MCF 10A (cell line): ENCODE results near the gene NT5C. TPM values are rescaled to one million over a fixed set of nuclear protein-coding genes. Genes with fewer than 3 reads are reported as not detected.

Experiments used
- BruUV-seq: library from RNA; stranded (reverse); fragments of 400-500 nt; replicated peaks from 2 replicates; lab custom pipeline; 2021; lab: Mats Ljungman, UMichigan
- CTCF ChIA-PET: fragments of 300-600 bp; sonication (Branson Sonifier 250); formaldehyde crosslinking; extraction: SDS; loops from one replicate; lab custom pipeline; 2021; ENCODE audit warnings: antibody characterized with exemption, inconsistent platforms; lab: Yijun Ruan, JAX
- POLR2A ChIA-PET: fragments of 300-600, 350-650 bp; sonication (Branson Sonifier 250); formaldehyde crosslinking; extraction: SDS; loops from one replicate; lab custom pipeline; 2020; ENCODE audit warnings: antibody characterized with exemption, inconsistent platforms; lab: Yijun Ruan, JAX
- DNase-seq: peaks from one replicate; pipeline ENCODE4 v3.0.0-alpha.2; 2018; ENCODE audit not compliant: unreplicated experiment
- H3K27ac Mint-ChIP-seq: one replicate; pipeline ENCODE4 v1.8.0; 2022; ENCODE audit warnings: mild to moderate bottlenecking, low read depth, mixed read lengths; ENCODE audit not compliant: unreplicated experiment
- H3K27me3 Mint-ChIP-seq: one replicate; pipeline ENCODE4 v1.8.0; 2022; ENCODE audit warnings: mixed read lengths; ENCODE audit not compliant: insufficient read depth, unreplicated experiment
- H3K36me3 Mint-ChIP-seq: one replicate; pipeline ENCODE4 v1.8.0; 2022; ENCODE audit warnings: mild to moderate bottlenecking, moderate library complexity, mixed read lengths; ENCODE audit not compliant: insufficient read depth, unreplicated experiment
- H3K4me1 Mint-ChIP-seq: one replicate; pipeline ENCODE4 v1.8.0; 2022; ENCODE audit warnings: mixed read lengths; ENCODE audit not compliant: insufficient read depth, unreplicated experiment
- H3K4me3 Mint-ChIP-seq: one replicate; pipeline ENCODE4 v1.8.0; 2022; ENCODE audit warnings: mild to moderate bottlenecking, moderate library complexity, mixed read lengths; ENCODE audit not compliant: unreplicated experiment
- H3K9me3 Mint-ChIP-seq: one replicate; pipeline ENCODE4 v1.8.0; 2022; ENCODE audit warnings: mixed read lengths; ENCODE audit not compliant: unreplicated experiment
- intact Hi-C: fragments of 100-400 bp; cut with micrococcal nuclease; formaldehyde crosslinking; loops from 2 replicates; pipeline ENCODE4 v1.14.1; 2022
- total RNA-seq: library from RNA; stranded (reverse); gene quantifications from 2 replicates; pipeline ENCODE4 v1.2.3, GENCODE V29; 2022
- TF ChIP-seq, protein P1 (sequence below): fragments of 200-600 bp; IDR thresholded peaks from one replicate; pipeline ENCODE4 v1.8.0; 2022; ENCODE audit warnings: antibody characterized with exemption, mild to moderate bottlenecking; ENCODE audit not compliant: unreplicated experiment

Gene NT5C
- total RNA-seq, 1 experiment from 2014 or later, result 113 TPM

DNA sequence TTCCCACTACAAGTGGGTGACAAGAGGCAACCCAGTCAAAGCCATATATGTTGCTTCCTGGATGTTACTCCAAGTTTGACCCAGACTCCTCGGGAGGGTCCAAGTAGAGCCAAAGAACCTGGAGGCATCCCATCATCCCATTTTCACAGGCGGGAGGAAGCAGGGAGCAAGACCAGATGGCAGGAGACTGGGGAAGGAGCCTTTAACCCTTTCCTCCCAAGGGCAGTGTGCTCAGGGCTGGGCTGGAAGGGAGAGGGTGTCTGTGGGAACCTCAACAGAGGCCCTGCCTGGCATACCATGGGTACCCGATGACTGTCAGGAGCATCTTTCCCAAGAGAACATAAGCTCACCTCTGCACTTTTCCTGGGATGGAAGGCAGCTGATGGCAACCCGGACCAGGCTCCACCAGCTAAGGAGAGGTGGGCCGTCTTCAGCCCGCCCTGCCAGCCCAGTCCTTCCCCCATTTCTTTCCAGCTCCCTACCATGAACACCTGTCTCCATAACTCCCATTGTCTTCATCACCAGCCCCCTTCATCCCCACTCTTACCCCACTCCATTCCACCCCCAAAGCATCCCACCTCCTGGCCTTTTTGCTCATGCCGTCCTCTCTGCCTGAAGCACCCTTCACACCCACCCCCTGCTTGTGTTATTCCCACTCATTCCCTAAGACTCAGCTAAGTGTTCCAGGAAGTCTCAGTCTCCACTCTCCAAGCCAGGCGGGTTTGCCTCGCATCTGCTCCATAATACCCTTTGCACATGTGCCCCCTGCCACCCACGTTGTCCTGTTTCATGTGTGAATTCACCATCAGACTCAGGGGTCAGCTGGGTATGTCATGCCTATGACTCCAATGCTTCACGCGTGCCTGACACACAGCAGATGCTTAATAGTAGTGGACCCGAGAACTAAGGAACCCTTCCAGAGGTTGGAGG is 49.7 kb downstream of the NT5C start:
- BruUV-seq, result no TSS peak
- H3K4me1 Mint-ChIP-seq, result peaks cover 26% of the 10 kb centered on the region
- CTCF ChIA-PET, result interaction anchor here (0.6 to 1.0 kb wide), 5 partner anchors 13 to 48 kb away, joined by 3 to 4 read pairs (median 3); no protein-coding TSS in a partner anchor
- intact Hi-C loops, result no loop called here
- POLR2A ChIA-PET, result interaction anchor here (1.0 to 1.8 kb wide), 4 partner anchors 9 to 41 kb away, joined by 3 to 5 read pairs (median 4); no protein-coding TSS in a partner anchor
- no peak overlapping the region for H3K27ac Mint-ChIP-seq
- no peak overlapping the region for H3K4me3 Mint-ChIP-seq
- no peaks in the 10 kb centered on the region for H3K27me3 Mint-ChIP-seq
- H3K36me3 Mint-ChIP-seq, result no peaks in the 10 kb centered on the region
- no peak for DNase-seq
- TF ChIP-seq, protein P1, sequence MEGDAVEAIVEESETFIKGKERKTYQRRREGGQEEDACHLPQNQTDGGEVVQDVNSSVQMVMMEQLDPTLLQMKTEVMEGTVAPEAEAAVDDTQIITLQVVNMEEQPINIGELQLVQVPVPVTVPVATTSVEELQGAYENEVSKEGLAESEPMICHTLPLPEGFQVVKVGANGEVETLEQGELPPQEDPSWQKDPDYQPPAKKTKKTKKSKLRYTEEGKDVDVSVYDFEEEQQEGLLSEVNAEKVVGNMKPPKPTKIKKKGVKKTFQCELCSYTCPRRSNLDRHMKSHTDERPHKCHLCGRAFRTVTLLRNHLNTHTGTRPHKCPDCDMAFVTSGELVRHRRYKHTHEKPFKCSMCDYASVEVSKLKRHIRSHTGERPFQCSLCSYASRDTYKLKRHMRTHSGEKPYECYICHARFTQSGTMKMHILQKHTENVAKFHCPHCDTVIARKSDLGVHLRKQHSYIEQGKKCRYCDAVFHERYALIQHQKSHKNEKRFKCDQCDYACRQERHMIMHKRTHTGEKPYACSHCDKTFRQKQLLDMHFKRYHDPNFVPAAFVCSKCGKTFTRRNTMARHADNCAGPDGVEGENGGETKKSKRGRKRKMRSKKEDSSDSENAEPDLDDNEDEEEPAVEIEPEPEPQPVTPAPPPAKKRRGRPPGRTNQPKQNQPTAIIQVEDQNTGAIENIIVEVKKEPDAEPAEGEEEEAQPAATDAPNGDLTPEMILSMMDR, result no peak
- no peaks in the 10 kb centered on the region for H3K9me3 Mint-ChIP-seq

Other genes starting within 250 kb of the NT5C start
- gene FADS6, start 238.1 kb downstream of the NT5C start, total RNA-seq, result not detected in 2 replicates
- not detected in 2 replicates for gene USH1G, start 208.5 kb downstream of the NT5C start, total RNA-seq
- not detected in 2 replicates for gene OTOP2, start 207.5 kb downstream of the NT5C start, total RNA-seq
- not detected in 2 replicates for gene OTOP3, start 195.8 kb downstream of the NT5C start, total RNA-seq
- 3.2 and 7.0 TPM in 2 replicates for gene HID1, start 159.0 kb downstream of the NT5C start, total RNA-seq
- 3.4 and 4.1 TPM in 2 replicates for gene CDR2L, start 144.1 kb downstream of the NT5C start, total RNA-seq
- gene MRPL58, start 119.1 kb downstream of the NT5C start, total RNA-seq, result 56.5 and 71.2 TPM in 2 replicates
- gene ATP5PD, start 84.8 kb downstream of the NT5C start, total RNA-seq, result 362 and 455 TPM in 2 replicates
- 11.9 and 12.8 TPM in 2 replicates for gene KCTD2, start 84.5 kb downstream of the NT5C start, total RNA-seq
- 26.0 and 33.1 TPM in 2 replicates for gene SLC16A5, start 43.8 kb downstream of the NT5C start, total RNA-seq
- 9.3 and 13.3 TPM in 2 replicates for gene ARMC7, start 21.8 kb downstream of the NT5C start, total RNA-seq
- gene JPT1, start 22.8 kb upstream of the NT5C start, total RNA-seq, result 342 and 360 TPM in 2 replicates
- gene SUMO2, start 51.2 kb upstream of the NT5C start, total RNA-seq, result 186 and 194 TPM in 2 replicates
- gene NUP85, start 73.9 kb upstream of the NT5C start, total RNA-seq, result 42.3 and 49.2 TPM in 2 replicates
- gene GGA3, start 129.9 kb upstream of the NT5C start, total RNA-seq, result 32.7 and 39.5 TPM in 2 replicates
- gene MRPS7, start 130.1 kb upstream of the NT5C start, total RNA-seq, result 73.9 and 75.0 TPM in 2 replicates
- 23.3 and 29.6 TPM in 2 replicates for gene MIF4GD, start 139.5 kb upstream of the NT5C start, total RNA-seq
- 14.8 and 22.6 TPM in 2 replicates for gene SLC25A19, start 157.7 kb upstream of the NT5C start, total RNA-seq